Measurements from ENCODE around the gene PCSK6. TPM values are rescaled to one million over a fixed set of nuclear protein-coding genes. Genes with fewer than 3 reads are reported as not detected.

The PCSK6 gene
- total and polyA plus RNA-seq, 2 of the 8 experiments (the other 6 are each of a cell fraction or from before 2014, with no cell fraction given): 1.9 to 4.0 TPM

DNA sequence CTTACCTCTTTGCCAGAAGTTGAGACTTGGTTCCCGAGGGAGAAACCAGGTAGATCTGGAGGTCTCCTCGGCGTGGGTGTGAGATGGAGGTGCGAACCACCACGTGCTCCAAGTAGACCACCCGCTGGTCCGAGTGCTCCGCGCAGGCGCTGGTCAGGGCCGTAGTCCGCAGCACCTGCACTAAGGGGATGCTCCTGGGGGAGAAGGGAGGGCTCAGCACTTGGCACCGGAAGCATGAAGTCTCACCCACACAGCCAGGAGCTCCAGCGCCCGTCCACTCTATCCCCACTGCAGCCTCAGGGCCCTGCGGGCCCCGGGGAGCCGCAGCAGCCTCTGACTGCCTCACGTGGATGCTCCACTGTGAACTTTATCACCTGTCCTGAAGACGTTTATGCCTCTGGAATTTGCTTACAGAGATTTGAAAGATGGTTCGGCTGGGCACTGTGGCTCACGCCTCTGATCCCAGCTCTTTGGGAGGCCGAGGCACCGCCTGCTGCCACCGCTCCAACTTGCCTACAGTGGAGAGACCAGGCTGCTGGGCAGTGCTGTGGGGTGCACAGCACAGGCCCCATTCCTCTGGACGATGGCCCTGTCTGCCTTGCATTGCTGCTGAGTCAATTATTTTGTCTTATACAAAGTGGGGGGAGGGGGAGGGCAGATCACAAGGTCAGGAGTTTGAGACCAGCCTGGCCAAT is 119.0 kb downstream of the PCSK6 start (continued):
- TF ChIP-seq, protein P1, sequence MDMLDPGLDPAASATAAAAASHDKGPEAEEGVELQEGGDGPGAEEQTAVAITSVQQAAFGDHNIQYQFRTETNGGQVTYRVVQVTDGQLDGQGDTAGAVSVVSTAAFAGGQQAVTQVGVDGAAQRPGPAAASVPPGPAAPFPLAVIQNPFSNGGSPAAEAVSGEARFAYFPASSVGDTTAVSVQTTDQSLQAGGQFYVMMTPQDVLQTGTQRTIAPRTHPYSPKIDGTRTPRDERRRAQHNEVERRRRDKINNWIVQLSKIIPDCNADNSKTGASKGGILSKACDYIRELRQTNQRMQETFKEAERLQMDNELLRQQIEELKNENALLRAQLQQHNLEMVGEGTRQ (IDR thresholded peaks at IDR 0.05; ENCODE audit: low read length): no peak

Measured in H1 (cell line).